Inflammatory macrophage (primary cell): ENCODE data around the gene IL1RN.

Experiments used
- DNase-seq, 2 donors: peaks; one replicate each; pipeline ENCODE4 v3.0.0-alpha.2; 2020 to 2022

Gene IL1RN

DNA sequence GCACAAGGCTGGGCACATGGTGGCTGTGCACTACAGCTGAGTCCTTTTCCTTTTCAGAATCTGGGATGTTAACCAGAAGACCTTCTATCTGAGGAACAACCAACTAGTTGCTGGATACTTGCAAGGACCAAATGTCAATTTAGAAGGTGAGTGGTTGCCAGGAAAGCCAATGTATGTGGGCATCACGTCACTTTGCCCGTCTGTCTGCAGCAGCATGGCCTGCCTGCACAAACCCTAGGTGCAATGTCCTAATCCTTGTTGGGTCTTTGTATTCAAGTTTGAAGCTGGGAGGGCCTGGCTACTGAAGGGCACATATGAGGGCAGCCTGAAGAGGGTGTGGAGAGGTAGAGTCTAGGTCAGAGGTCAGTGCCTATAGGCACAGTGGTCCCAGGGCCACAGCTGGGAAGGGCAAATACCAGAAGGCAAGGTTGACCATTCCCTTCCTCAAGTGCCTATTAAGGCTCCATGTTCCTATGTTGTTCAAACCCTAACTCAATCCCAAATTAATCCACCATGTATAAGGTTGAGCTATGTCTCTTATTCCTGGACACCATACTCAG, 2.2 kb downstream of the IL1RN start:
- no peak for DNase-seq

DNA sequence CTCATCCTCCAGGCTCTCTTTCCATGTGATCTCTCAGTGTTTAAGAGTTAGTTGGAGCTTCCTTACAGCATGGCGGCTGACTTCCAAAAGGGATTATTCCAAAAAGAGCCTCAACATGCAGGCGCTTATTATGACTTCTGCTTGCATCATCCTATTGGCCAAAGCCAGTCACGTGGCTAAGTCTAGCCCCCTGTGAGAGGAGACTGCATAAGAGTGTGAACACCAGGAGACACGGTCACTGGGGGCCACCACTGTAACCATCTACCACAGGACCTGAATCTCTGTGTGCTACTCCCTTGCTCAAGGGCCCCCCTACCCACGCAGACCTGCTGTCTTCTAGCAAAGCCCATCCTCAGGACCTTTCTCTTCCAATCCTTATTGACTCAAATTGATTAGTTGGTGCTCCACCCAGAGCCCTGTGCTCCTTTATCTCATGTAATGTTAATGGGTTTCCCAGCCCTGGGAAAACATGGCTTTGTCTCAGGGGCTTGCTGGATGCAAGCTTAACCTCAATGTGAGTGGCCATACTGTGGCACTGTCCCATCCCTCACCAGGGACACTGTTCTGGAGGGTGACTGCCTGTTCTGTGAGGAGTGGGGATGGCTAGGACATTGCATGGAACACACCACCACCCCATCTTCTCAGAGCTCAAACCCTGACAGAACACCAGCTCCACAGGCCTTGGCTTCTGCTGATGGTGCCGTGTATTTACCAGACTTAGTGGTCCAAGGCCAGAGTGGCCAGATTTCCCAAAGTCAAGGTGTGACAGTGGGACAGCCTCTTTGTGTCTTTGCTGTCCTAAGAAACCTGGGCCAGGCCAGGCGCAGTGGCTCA, 4.2 kb downstream of the IL1RN start:
- DNase-seq, result no peak

DNA sequence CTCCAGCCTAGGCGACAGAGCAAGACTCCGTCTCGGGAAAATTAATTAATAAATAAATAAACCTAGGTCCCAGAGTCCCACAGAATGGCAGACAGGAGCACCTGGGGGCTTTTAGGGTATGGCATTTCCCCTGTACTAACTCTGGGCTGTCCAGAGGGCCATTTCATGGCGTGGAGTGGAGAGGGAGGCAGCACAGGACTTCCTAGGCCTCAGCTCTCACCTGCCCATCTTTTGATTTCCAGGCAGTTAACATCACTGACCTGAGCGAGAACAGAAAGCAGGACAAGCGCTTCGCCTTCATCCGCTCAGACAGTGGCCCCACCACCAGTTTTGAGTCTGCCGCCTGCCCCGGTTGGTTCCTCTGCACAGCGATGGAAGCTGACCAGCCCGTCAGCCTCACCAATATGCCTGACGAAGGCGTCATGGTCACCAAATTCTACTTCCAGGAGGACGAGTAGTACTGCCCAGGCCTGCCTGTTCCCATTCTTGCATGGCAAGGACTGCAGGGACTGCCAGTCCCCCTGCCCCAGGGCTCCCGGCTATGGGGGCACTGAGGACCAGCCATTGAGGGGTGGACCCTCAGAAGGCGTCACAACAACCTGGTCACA, 5.1 kb downstream of the IL1RN start:
- no peak for DNase-seq

DNA sequence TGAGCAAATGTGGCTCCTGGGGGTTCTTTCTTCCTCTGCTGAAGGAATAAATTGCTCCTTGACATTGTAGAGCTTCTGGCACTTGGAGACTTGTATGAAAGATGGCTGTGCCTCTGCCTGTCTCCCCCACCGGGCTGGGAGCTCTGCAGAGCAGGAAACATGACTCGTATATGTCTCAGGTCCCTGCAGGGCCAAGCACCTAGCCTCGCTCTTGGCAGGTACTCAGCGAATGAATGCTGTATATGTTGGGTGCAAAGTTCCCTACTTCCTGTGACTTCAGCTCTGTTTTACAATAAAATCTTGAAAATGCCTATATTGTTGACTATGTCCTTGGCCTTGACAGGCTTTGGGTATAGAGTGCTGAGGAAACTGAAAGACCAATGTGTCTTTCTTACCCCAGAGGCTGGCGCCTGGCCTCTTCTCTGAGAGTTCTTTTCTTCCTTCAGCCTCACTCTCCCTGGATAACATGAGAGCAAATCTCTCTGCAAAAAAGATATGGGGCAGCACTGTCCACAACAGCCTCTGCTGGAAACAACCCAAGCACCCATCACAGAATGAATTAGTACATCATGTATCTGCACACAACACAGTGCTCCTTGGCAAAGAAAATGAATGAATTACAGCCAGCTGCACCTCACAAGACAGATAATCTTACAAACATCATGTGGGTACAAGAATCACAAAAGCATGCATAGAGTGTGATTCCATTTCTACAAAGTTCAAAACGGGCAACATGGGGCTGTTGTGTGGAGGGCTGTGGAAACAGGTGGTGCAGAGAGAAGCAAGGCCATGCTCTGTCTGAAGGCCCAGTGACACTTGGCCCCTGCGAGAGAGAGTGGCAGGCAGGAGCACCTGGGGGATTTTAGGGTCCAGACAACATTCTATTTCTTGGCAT, 6.6 kb downstream of the IL1RN start:
- DNase-seq, result no peak

DNA sequence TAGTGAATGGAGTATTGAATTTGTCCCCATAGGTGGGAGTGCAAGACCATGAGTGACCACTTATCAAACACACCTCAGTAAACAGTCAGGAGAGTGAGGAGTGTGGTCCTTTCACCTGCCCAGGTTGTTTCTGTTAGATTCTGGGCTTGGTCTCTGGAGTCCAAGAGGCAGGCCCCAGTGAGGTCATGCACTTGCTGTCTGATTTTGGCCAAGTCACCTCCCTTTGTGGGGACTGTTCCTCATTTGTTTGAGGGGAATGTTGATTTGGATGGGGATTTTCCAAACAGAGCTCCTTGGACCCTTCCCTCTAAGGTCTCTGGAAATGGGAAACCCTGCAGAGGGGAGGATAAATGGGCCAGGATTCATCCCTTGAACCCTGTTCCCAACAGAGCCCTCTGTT, 7.3 kb downstream of the IL1RN start:
- no peak for DNase-seq

DNA sequence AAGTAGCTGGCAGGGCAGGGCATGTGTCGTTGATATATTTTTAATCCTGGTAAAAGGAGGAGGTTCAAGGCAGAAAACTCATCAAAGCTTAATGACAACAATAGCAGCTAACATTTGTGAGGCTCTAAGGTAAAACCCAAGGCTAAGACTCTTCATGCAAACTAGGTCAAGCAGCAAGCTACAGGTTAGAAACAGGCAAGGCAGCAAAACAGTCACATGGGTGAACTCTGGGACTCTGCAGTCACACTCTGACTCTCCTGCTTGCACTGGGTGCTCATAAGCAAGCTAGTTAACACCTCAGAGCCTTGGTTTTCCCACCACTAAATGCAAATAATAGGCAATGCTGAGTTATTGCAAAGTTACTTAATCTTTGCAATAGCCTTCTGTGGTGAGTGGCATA, 7.9 kb downstream of the IL1RN start:
- peak in 1 of 2 donors; percentile 40 for DNase-seq

DNA sequence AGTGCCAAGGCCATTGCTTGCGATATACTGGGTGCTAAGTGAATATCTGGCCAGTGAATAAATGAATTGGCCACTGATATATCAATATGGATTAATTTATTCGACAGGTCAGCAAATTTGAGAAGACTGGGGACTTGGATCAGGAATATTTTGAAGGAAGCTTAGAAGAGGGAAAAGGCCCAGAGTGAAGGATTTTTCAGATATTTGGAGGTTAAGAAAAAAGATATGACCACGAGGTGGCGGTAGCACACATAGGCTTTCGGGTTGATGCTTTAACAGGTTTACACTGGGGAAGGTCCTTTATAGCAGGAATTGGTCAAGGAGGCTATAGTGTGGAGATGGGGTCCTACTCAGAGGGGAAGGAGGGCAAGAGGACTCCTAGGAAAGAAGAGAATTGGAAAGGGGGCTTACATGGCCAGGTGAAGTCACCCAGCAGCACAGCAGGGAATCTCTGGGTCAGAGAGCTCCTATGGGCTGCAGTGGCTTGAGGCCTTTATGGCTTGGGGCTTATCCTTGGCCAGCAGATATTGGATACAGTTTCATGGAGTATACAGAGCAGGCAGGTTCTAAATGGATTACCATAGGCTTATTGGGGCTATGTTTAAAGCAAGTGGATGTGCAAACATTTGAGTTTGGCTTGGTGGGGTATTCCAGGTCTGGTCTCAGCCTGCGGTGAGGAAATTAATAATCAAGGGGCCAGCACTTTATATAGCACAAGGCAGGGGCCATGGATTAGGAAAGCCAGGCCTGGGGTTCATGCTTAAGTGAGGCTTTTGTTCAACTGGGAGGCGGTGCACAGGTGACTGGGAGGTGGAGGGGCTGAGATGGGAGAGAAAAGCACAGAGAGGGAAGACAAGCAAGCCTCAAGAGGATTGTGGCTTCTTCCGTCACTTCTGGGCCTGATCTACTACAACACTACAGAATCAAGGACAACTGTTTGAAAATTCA, 9.7 kb downstream of the IL1RN start:
- DNase-seq, result peak; percentile 59

DNA sequence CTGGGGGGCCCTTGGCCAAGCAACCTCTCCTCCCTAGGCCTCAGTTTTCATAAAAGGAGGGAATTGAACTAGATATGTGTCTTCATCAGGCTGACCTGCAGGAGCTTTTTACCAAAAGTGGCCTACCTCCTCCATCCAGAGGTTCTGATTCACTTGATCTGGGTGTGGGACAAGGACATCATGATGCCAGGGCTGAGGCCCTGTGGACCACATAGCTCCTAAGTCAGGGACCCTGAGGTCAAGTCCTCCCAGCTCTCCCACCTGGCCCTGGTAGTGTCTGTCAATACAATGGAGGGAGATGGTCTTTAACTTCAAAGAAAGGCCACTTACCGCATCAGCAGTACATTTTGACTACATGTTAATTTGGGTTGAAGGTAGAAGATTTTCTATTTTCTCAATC, 10.4 kb downstream of the IL1RN start:
- DNase-seq, result no peak

DNA sequence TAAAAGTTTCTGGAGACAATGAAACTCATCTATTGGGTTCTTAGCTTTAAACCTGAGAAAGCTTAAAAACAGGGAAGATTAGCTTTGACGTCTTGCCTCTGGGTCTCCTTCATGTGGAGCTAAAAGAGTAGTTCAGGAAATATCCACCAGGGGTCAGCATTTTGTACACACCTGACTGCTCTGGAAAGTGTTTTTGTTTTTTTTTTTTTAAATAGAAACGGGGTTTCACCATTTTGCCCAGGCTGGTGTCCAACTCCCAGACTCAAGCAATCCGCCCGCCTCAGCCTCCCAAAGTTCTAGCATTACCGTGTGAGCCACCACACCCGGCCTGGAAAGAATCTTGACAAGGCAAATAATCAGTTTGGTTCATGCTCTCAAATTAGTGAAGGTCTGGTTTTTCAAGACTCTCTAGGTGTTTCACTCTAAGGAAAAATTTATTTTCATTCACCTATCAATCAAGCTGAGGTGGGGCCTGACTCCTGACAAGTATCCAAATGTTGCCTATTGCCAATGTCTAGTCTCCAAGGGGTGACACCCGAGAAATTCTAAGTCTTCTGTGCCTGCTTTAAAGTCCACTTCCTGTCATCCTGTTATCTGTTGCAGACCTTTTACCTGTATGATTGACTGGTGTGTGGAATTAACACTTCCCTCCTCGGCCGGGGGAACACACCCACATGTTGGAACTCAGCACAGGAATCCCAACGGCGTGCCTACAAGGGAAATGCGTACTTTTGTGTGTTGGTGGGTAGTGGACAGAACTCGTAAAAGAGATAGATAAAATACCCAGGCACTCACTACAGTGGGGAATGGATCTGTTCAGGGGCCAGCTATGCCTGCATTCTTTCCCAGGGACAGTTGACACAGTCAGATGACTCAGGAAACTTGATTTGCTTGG, 11.3 kb downstream of the IL1RN start:
- DNase-seq, result peak; percentile 74 to 76

DNA sequence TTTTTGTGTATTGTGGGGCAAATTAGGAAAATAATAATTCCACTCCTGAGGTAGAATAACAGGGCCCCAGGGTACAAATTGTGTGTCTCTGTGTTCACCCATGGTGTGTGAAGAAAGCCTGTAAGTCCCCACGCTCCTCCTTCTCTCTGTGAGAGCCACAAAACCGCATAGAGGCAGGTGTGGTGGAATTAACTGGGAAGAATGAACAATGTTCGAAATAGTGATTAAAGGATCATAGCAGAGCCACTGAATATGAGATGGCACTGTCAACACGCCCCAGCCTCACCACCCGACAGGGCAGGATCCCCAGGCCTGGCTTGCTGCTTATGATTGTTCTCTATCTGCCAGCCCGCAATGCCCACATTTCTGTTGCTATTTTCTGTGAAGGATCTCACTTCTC, 14.1 kb downstream of the IL1RN start:
- DNase-seq, result no peak

DNA sequence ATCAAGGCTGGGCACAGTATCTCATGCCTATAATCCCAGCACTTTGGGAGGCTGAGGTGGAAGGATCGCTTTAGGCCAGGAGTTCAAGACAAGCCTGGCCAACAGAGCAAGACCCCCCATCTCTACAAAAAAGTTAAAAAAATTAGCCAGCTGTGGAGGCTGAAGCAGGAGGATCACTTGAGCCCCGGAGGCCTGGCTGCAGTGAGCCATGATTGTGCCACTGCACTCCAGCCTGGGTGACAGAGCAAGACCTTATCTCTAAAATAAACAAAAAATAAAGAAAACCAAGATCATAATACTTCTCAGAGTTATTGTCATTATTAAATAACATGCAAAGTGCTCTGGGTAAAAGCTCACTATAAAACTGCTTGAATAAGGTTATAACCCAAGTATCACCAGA, 14.9 kb downstream of the IL1RN start:
- DNase-seq, result no peak

DNA sequence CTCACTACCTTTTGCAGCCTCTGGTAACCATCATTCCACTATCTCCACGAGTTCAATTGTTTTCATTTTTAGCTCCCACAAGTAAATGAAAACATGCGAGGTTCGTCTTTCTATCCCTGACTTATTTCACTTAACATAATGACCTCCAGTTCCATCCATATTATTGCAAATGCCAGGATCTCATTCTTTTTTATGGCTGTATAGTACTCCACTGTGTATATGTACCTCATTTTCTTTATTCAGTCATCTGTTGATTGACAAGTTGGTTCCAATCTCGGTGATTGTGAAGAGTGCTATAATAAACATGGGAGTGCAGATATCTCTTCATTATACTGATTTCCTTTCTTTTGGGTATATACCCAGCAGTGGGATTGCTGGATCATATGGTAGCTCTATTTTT, 16.9 kb downstream of the IL1RN start:
- DNase-seq, result no peak

DNA sequence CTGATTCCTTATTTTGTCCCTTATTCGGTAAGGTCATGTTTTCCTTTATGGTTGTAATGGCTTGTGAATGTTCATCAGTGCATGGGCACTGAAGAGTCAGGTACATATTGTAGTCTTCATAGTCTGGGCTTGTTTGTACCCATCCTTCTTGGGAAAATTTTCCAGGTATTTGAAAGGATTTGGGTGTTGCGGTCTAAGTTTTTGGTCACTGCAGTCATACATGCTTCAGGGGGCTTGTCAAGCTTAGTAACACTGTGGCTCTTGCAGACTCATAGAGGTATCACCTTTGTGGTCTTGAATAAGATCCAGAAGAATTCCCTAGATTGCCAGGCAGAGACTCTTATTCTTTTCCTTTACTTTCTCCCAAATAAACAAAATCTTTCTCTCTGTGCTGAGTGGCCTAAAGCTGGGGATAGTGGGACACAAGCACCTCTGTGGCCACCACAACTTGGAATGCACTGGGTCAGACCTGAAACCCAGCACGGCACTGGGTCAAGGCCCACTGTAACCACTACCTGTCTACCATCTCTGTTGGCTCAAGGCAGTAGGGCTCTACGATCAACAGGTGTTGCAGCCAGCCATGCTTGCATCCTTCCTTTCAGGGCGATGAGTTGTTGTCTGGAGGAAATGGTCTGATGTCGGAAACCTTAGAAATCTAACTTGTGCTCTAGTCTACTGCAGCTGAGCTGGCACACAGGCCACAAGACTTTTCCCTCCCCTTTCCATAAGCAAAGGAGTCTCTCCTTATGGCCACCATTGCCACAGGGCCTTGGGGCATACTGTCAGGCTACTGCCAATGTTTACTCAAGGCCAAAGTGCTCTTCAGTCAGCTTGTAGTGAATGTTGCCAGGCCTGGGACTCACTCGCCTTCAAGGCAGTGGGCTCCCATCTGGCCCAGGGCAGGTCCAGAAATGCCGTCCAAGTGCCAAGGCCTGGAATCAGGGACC, 21.5 kb downstream of the IL1RN start:
- no peak for DNase-seq

DNA sequence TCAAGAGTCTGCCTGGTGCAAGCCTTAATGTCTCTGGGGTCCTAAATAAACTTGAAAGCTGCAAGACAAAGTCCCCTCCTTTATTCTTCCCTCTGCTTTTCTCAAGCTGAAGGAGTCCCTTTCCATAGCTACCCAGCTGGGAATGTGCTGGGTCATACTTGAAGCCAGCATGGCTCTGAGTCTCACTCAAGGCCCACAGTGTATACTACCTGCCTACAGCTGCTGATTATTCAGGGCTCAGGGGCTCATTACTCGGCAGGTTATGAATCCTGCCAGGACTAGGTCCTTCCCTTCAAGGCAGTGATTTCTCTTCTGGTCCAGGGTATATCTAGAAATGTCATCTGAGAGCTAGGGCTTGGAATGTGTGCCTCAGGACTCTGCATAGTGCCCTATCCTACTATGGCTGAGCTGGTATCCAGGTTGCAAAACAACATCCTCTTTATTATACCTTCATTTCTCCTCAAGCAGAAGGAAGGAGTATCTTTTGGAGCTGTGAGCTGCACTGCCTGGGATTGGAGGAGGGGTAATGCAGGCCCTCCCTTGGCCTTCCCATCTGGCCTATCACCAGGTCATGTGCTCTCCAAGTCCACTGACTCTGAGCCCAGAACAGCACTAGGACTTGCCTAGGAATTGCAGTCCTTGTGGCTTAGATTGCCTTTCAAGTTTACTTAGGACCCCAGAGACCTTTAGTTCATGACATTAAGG, 22.3 kb downstream of the IL1RN start:
- no peak for DNase-seq

DNA sequence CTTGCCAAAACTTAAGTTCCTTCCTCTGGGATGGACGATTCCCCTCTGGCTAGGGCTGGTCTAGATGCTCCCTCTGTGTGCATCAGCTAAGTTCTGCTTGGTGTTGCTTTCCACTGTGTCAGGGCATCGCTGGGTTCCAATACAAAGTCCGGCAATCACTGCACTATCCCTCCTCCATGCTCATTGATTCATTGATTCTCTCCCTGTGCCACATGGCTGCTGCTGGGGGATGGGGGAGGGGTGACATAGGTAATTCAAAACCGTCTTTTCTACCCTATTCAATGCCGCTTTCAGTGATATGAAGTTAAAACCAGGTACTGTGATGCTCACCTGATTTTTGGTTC, 22.8 kb downstream of the IL1RN start:
- no peak for DNase-seq

DNA sequence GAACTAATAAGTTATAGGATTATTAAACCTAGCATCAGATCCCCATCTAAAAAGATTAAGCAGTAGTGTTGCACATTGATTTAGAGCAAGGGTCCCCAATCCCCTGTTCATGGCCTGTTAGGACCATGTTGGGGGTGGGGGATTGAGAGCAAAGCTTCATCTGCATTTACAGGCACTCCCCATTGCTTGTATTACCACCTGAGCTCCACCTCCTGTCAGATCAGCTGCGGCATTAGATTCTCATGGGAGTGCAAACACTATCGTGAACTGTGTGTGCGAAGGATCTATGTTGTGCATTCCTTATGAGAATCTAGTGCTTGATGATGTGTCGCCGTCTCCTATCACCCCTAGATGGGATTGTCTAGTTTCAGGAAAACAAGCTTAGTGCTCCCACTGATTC, 27.9 kb downstream of the IL1RN start:
- DNase-seq, result no peak

DNA sequence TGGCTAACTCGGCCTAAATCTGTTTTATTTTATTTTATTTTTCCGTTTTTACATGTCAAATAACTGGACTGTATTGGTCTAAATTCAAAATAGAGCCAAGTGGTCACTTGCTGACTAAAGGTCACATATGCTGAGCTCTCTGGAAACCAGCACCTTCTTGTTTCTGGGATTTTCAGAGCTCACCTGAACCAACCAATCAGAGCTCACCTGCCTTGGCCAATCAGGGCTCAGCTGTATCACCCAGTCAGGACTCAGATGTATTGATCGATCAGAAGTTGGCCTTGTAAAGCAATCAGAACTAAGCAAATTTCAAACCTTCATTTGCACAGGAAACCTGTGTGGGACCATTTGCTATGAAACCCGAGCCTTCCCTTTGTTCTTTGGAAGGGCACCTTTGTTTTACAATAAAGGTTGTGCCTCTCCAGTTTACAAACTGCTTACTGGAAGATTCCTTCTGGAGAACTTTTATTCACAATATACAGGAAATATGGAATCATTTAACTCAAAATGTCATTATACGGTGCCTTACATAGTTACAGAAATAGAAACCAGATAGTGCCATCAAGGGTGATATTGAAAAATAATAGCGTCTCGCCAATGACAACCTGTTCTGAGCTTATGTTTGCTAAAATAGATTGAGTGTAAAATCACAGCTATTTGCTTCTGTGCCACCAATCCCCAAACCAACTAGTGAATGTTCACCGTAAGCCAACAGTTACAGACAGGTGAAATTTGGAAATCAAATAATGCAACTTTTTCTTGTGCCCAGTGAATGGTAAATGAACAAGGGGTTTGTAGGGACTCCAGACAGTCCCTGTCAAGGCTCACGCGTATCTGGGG, 29.1 kb downstream of the IL1RN start:
- no peak for DNase-seq
